HTERT RPE-1 (cell line): Measurements from ENCODE around the gene KRTAP6-1.

Source experiments
- in situ Hi-C: fragments of 300-500 bp; cut with MboI; formaldehyde crosslinking; loops from 4 replicates; pipeline ENCODE4 v1.14.3; 2020; ENCODE audit warnings: low sequenced_read_pairs

KRTAP6-1 gene, protein sequence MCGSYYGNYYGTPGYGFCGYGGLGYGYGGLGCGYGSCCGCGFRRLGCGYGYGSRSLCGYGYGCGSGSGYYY

DNA sequence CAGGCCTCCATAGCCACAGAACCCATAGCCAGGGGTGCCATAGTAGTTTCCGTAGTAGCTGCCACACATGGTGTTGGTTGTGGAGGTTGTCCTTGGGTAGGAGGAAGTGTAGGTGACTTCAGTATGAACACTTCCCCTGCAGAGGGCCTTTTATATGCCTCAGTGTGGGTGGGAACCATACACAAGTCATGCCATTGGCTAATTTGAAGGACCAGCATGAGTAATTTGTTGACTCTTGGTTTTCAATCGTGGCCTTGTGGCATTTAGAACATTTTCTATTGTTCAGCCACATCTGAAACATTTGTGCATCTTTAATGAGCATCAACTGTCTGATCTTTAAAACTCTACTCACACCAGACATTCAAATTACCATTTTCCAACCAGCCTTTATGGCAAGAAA is at the start of gene KRTAP6-1:
TSS of gene KRTAP6-1 (minus strand) at position 95 of the 400 bp plus-strand sequence. CDS start at position 69, 26 bp downstream.
- in situ Hi-C loops, result no loop called here

DNA sequence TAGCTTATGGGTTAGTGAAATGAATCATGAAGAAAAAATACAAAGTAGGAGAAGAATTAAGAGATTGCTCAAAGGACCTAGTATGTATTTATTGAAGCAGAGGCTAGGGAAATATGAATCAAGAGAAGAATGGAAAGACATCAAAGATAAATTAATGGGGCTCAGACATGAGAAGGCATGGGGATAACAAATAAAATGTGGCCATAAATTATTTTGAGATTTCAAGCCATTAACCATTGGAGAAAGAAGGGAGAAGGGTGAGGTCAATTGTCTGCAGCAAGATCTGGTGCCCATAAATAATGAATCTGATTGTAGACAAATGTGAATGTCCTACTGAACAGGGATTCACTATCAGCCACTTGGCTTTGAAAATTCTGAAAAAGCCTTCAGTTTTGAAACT is 39.2 kb upstream of the KRTAP6-1 start:
- in situ Hi-C loops, result no loop called here

GRCh38 chr21:30646904-30647414 is 33.2 kb upstream of the KRTAP6-1 start:
- in situ Hi-C loops, result no loop called here

- in situ Hi-C loops, result no loop called here
These were observed 28.8 kb upstream of the KRTAP6-1 start, which contains the start of gene KRTAP20-3 for GRCh38 chr21:30642564-30642963. TSS of gene KRTAP20-3 (plus strand) at chr21:30642864.

GRCh38 chr21:30638686-30639085 is 25.0 kb upstream of the KRTAP6-1 start:
- in situ Hi-C loops, result no loop called here

GRCh38 chr21:30634906-30635305 is 21.2 kb upstream of the KRTAP6-1 start, which contains the start of gene KRTAP20-2:
TSS of gene KRTAP20-2 (plus strand) at chr21:30635206. CDS start at chr21:30635264, 58 bp downstream.
- in situ Hi-C loops, result no loop called here

DNA sequence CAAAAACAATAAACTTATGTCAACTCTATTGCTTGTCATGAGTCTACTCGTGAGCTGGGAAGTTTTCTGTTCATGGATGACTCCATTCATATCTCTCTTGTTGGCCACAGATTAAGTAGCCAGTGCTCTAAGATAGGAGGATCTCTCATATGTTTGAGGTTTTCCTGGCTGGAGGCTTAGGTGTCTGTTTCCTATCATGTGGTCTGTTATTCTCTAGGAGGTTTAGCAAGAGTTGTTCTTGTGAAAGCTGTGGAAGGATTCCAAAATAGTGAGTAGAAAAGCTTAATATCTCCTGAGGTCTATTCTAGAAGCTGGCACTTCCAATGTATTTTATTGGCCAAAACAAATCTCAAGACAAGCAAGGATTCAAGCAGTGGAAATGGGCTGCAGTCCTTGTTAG is 15.5 kb upstream of the KRTAP6-1 start:
- in situ Hi-C loops, result no loop called here

GRCh38 chr21:30628109-30628508 is 14.4 kb upstream of the KRTAP6-1 start:
- in situ Hi-C loops, result no loop called here

GRCh38 chr21:30625449-30626165 is 11.9 kb upstream of the KRTAP6-1 start:
- in situ Hi-C loops, result no loop called here

- in situ Hi-C loops, result no loop called here
These were observed 9.6 kb upstream of the KRTAP6-1 start for GRCh38 chr21:30623362-30623761.

GRCh38 chr21:30620522-30620921 is 6.8 kb upstream of the KRTAP6-1 start, which contains the start of gene KRTAP20-4:
TSS of gene KRTAP20-4 (plus strand) at chr21:30620627.
- in situ Hi-C loops, result no loop called here

GRCh38 chr21:30620080-30620479 is 6.3 kb upstream of the KRTAP6-1 start:
- in situ Hi-C loops, result no loop called here

DNA sequence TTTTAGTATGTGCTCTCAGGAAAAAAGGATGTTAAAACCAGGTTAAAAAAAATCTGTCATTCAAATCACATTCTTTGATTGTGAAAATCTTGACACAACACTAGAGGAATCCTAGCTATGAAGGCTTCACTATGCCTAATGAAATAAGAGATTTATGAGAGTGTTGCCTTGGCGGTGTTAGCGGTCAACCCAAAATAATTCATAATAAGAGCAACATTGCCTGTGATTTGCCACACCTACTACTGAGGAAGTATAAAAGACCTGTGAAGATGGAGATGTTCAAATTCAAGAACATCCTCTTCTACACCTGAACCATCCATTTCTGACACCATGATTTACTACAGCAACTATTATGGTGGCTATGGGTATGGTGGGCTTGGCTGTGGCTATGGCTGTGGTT is 2.4 kb upstream of the KRTAP6-1 start, which contains the start of gene KRTAP20-1:
TSS of gene KRTAP20-1 (plus strand) at position 301 of the 400 bp plus-strand sequence. CDS start at position 331, 30 bp downstream.
- in situ Hi-C loops, result no loop called here

GRCh38 chr21:30615199-30615598 is 1.5 kb upstream of the KRTAP6-1 start:
- in situ Hi-C loops, result no loop called here

DNA sequence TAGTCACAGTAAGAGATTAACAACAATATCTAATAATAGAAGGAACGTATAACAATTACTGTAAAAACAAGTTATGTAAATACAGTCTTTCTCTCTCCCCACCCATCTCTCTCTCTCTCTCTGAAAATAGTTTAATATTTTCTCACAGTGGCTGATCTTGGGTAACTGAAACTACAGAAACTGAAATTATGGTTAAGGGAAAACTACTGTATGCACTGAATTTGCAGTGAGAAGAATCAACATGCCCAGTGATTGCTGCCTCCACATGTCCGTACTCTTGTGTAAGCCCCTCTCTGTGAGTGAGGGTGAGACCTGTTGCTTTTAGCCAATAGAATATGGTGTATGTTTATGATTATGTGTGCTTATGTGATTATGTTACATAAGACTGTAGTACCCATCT is 1.6 kb downstream of the KRTAP6-1 start:
- in situ Hi-C loops, result no loop called here

- in situ Hi-C loops, result no loop called here
These were observed 7.8 kb downstream of the KRTAP6-1 start for GRCh38 chr21:30605968-30606367.

GRCh38 chr21:30600787-30601186 is 12.9 kb downstream of the KRTAP6-1 start, which contains the start of gene KRTAP22-1:
TSS of gene KRTAP22-1 (plus strand) at chr21:30601087.
- in situ Hi-C loops, result no loop called here

- in situ Hi-C loops, result no loop called here
These were observed 14.9 kb downstream of the KRTAP6-1 start, which contains the start of gene KRTAP6-2 for GRCh38 chr21:30598802-30599201. TSS of gene KRTAP6-2 (minus strand) at chr21:30598902. CDS start at chr21:30598874, 28 bp downstream.

DNA sequence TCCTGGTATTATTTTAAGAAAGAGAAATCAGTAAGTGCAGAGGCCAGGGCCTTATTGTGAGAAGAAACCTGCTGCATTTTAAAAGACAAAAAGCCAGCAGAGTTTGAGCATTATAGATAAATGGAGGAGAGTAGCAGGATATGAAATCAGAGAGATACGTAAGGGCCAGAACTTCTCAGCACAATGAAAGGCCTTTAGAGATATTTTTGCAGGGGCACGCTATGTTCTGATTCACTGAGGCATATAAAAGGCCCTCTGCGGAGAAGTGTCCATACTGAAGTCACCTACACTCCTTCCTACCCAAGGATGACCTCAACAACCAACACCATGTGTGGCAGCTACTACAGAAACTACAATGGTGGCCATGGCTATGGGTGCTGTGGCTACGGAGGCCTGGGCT is 21.6 kb downstream of the KRTAP6-1 start, which contains the start of gene KRTAP6-3:
TSS of gene KRTAP6-3 (plus strand) at position 301 of the 400 bp plus-strand sequence. CDS start at position 307, 6 bp downstream.
- in situ Hi-C loops, result no loop called here

DNA sequence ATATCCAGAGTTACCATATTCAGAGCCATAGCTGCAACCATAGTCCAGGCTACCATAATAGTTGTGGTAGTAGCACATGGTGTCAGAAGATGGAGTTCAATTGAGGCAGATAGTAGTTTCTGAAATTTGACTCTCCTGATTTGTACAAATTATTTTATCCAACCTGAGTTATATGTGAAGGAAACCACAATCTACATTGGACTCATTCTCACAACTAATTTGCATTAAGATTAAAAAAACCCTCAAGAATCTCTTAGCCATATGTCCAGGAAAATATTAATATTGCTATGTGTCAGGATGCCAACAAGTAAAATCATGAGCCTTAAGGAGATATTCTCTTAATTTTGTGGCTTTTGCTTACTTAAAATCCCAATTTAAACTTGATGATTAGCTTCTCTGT is 23.4 kb downstream of the KRTAP6-1 start, which contains the start of gene KRTAP22-2:
TSS of gene KRTAP22-2 (minus strand) at position 101 of the 400 bp plus-strand sequence.
- in situ Hi-C loops, result no loop called here

GRCh38 chr21:30582870-30583269 is 30.9 kb downstream of the KRTAP6-1 start:
- in situ Hi-C loops, result no loop called here

- in situ Hi-C loops, result no loop called here
These were observed 33.6 kb downstream of the KRTAP6-1 start for GRCh38 chr21:30580132-30580531.
